GM19438 (cell line): ENCODE data around the gene PYGM.

Source experiments
- ATAC-seq: cut with Tn5 transposase; IDR thresholded peaks from one replicate; pipeline ENCODE4 v1.9.1; 2021; ENCODE audit warnings: low read depth; ENCODE audit not compliant: unreplicated experiment

The PYGM gene

DNA sequence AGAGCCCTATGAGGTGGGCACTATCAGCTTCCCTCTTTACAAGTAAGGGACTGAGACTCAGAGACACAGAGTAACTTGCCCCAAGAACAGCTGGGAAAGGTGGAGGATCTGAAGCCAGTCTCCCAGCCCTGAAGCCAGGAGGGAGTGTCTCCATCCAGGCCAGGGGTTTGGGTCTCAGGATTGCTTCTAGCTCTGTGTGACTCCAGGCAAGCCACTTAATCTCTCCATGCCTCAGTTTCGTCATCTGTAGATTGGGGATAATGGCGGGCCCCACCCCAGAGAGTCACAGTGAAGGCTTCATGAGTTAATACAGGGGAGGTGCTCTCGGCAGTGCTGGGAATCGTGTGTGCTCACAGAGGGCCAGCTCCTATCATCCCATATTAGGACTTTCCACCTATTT lies 32.7 kb upstream of the PYGM start:
- no peak for ATAC-seq

DNA sequence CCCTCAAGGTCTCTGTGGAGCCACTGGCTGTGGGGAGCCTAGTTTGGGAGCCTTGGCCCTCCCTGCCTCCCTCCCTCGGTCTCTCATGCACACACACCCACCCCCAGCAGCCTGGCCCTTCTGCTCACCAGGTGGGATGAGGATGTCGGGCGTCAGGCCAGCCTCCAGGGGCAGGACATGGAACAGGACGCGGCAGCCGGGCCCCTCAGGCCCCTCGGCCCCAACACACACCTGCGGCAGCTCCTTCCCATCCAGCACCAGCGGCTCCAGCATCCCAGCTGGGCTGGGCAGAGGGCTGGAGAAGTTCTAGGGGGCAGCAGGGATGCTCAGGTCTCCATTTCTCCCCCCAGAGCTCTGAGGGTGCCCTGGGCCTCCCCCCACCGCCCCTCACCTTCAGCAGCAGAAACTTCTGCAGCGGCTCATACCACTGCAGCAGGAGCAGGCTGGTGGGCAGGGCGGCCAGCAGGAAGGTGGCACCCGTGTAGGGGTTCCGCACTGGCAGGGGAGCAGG lies 32.1 kb upstream of the PYGM start:
- ATAC-seq = no peak

DNA sequence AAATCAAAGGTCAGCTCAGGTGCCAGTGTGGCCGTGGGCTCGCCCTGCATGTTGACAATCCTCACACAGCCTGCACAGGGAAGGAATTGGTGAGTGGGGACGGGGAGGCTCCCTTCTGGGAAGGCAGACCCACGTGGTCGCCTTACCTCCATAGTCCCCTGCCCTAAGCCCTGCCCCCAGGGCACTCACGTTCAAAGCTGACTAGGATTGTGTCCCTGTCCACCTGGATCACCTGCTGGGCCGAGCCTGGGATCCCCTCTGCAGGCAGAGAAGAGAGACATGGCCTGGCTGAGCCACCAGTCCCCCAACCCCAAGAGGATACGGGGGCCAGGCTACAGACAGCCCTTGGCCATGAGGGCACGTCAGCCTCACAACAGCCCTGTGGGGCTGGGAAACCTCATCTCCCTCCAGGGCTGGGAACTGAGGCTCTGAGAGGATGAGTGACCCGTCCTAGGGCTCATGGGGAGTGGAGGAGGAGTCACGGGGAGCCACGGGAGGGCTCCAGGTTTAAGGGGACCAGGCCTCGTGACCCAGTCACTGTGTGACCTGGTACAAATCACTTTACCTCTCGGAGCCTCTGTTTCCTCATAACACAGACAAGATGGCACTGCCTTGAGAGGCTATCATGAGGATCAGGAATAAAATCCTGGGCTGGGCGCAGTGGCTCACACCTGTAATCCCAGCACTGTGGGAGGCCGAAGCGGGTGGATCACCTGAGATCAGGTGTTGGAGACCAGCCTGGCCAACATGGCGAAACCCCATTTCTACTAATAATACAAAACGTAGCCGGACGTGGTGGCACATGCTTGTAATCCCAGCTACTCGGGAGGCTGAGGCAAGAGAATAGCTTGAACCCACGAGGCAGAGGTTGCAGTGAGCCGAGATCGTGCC lies 30.7 kb upstream of the PYGM start:
- ATAC-seq = no peak

DNA sequence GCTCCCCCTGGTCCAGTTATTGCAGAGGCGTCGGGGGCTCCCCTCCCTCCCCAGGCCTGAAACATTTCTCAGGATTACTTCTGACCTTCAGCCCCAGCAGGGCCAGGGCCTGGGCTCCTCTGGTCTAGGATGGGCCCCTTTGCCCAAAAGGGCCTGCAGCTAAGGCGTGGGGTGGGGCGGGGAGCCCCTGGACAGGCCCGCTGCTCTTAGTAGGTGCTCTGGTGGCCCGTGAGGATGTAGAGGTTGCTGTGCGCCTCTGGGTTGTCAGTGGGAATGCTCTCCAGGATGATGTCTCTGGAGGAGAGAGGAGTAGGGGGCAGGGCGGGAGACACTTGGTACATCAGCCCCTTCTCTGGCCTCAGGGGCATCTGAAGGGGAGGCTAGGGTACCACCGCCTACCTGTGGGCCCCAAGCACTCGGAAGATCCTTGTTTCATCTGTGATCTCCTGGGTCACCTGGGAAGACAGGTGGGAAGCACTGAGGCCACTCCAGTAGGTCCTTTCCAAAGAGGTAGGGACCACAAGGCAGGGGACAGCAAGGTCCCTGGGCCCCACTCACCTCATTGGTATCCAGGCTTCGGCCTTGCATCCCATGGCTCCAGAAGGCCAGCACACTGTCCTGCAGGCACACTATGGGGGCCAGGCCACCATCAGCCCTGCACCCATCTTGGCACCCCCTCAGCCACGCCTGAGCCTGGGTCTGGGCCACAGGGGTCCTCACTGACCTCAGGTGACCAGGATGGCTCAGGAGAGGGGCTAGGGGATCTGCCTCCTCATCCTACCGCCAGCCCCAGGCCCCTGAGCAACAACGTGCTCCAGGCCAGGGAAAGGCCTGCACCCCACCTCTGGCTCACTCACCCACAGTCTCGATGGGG lies 29.8 kb upstream of the PYGM start:
- no peak for ATAC-seq

DNA sequence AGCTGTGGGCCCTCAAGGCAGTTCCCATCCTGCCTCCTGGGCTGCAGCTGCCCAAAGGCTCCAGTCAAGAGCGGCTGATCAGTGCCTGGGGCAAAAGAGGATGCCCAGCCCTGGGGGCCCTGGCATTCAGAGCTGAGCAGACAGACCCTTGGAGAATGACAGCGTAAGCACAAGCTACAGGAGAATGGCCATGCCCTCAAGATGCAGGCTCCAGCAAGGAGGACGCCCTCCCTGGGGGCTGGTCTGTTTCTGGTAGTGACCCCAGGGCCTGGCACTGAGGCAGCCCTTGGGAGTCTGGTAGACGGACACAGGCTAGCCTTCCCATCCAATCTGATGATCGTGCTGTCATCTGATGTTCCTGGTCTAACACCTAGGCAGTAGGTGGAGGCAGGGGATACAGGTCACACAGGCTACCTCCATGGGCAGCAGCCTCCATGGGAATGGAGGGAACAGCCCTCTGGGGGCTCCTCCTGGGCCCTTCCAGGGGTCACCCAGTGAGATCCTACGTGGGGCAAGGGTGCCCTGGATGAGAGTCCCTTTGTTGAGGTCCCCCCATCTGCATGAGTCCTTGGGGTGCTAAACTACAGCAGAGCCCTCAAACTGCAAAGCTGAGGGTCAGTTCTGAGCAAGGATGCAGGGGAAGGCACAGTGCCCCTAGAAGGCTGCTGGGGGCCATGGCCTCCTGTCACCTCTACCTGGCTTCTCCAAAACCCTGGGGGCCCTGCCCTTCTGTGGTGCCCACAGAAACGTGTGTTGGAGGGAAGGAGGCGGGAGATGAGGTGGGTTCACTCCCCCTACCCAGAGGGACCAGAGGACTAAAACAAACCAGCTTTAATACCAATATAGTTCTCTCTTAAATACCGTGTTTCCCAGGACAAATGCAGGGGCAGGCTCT lies 28.8 kb upstream of the PYGM start:
- ATAC-seq = no peak

DNA sequence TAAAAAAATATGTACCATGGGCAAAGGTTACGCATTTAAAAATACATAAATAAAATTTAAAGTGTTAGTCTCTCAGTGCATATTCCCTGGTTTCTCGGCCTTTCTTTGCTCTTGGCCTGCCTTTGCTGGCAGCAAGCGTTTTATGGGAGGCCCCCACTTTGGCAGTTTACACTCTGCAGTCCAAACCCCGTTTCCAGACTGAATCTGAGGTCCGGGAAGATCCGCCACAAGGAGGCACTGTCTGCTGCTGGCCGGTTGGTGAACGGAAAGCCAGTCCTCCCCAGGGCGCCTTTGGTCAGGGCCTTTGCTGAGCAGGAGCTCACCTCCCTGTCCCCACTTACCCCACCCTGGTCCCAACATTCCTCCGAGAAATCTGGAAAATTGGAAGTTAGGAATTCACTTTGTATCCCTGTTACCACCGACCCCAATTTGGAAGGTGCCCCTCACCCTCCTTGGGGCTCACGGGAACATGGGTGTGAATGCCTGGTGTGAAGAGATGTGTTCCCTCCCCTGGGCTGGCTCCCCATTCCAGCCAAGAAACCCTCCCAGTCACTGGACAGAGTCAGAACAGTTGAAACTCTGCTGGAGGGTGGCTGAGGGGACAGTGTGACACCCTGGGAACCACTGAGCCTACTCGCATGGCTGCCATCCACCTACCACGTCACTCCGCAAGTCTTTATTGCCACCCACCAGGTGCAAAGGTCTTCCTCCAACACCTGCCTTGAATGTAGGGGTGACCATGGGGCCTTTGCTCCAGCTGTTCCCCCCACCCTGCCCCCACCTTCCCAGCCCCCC lies 27.9 kb upstream of the PYGM start:
- ATAC-seq = no peak

DNA sequence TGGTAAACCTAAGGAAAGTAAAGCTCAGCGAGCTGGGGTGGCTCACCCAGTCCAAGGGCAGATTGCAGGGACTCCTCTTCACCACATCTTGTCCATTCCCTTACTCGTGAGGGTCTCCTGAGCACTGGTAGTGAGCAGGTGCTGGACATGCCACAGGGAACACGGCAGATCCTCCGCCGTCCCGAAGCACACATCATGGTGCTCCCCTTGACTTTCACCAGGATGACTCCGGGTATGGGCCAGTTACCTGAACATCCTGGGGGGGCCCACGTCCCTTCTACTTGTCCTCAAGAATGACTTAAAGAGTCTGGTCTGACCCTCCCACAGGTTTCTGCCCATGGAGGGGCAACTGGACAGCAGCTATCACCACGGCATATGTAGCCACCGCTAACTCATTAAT lies 26.5 kb upstream of the PYGM start:
- no peak for ATAC-seq

DNA sequence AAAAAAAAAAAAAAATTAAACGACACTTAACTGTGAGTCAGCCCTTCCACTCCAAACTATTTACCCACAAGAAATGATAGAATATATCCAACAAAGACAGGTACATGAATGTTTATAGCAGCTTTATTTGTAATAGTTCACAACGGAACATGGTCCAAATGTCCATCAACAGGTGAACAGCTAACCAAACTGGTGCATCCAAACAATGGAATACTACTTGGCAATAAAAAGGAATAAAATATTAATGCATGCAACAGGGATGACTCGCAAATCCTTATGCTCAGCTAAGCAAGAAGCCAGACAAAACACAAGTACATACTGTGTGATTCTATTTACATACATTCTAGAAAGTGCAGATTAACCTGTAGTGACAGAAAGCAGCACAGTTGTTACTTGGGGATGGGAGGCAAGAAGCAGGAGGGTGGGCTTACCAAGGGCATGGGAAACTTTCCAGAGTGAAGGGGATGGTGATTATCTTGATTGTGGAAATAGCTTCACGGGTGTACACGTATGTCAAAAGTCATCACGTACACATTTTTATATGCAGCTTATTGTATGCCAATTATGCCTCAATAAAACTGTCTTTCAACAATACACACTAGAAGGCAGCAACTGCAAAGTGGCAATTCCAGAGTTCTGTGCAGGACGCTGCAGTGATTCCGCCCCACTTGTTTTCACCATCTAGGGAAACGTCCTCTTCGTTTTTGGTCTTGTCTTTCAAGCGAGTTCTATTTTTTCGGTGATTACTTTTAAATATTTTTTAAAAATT lies 25.2 kb upstream of the PYGM start:
- ATAC-seq = no peak

DNA sequence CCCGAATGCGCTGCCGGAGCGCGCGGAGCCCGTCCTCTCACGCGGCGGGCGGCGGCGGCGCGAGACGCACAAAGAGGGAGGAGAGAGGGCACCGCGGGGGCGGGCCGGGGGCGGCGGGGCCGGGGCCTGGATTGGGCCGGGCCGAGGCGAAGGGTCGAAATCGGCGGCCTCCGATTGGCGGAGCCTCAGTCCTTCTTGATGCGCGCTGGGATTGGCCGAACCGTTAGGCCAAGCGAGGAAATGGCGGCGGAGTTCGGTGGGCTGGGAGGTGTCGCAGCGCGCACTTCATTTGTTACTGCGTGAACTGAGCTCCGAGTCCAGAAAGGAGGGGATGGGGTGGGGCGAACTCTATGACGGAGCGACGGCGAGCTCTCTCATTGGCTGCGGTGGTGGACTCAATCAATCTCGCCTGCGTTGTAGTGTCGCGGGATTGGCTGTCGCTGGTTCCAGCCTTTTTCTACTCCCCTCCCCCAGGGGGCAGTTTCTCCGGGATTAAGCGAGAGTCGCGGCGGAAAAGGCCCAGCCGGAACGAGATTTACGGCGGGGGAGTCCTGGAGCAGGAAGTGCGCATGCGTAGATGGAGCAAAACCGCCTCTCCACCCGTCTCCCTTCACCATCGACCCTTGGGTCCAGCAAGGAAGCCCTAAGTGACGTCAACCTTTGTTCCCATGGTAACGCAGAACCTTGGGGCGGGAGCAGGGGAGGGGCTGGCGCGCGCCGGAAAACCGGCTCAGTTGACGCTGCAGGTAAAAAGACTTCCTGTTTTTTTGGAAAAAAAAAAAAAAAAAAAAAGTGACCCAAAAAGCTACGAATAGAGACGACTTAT lies 18.9 kb upstream of the PYGM start, which contains the start of gene SF1:
SF1 (minus strand) TSS at position 70 of the 826 bp plus-strand sequence. CDS start 150 bp downstream, outside the sequence.
- peak; percentile 84 for ATAC-seq

DNA sequence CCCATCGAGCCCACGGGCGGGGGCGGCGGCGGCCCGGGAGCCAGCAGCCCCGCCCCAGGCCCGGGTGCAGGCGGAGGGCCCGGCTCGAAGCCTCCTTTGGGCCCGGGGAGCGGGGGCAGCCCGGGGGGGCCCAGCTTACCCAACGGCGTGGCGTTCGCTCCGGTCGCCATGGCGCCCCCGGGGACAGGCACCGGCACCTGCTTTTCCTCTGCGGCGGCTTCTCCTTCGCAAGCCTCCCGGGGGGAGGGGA lies 18.4 kb upstream of the PYGM start:
- peak; percentile 10 for ATAC-seq

DNA sequence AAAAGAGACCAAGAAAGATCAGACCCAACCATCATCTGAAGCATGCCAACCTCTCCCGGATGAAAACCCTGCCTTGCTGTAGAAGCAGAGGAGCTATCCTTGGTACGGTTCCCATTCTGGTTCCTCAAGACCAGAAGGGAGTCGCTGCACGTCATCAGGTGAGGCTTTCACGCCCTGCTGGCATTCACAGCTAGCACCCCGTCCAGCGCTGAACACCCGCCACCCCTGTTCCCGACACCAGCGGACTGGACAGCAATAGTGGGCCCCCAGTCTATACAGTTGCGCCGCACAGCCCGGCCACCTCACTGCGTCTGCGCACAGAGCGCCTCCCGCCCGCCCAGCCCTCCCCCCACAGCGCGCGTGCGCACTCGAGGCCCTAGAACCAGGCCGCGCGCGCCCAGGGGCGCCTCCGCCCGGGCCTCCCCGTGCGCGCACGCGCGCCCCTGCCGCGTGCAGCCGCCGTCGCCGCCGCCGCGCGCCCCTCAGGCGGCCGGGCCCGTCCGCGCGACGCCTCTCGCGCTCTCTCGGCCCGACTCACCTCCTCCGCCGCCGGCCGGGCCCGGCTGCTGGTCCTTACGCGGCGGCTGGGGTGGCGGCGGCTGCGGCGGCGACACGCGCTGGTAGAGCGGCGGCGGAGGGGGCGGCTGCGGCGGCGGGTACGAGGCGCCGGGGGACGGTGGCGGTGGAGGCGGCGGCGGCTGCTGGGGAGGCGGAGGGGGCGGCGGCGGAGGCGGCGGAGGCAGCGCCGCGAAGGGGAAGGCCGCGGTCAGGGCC lies 17.9 kb upstream of the PYGM start:
- ATAC-seq = no peak

DNA sequence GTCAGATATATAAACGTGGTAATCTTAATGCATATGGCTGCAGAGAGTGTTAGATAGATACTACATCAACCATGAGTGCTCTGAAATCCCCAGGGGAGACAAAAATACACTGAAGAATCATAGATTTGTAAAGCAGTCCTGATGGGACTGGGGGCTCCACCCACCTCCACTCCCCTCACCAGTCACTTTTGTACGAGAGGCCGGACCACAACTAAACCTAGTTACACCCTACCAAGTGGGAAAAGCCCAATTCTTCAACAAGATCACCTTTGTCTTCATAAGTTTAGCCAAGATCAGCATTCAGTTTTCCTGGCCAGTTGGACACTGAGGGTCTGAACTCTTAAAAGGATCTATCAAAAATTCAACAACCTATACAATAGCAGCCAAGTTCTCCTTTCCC lies 17.1 kb upstream of the PYGM start:
- no peak for ATAC-seq

DNA sequence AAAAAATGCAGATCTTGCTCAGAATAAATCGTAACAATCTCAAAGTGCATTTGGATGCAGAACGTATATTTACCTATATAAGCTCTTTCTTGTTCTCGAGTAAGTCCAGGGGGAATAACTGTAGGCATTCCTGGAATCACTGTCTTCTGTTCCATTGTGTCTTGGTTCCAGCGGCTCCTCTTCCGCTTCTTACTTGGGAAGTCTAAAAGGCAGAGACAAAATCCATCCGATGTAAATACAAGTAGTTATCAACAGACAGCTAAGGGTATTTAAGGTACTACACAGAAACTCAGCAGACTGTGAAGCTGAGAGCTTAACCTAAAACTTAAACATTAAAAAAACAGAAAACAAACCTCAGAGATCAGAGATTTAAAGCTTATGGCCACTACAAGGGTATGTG lies 16.7 kb upstream of the PYGM start:
- ATAC-seq = no peak

DNA sequence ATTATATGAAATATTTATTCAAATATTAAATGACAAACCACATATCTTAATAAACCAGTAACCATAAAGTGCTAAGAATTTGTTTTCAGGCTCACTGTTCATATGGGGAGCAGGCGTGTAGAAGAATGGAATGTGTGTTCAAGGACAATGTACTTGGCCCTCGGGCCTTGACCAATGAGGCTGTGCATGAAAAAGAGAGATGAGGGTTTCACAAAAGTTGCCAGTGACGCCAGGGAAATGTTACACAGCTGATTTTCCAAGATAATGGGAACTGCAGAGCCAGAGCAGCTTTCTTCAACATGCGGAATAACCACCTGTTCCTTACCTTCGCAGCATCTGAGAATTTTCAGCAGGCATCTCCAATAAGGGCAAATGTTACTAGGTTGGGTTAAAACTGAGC lies 14.4 kb upstream of the PYGM start:
- ATAC-seq = no peak

DNA sequence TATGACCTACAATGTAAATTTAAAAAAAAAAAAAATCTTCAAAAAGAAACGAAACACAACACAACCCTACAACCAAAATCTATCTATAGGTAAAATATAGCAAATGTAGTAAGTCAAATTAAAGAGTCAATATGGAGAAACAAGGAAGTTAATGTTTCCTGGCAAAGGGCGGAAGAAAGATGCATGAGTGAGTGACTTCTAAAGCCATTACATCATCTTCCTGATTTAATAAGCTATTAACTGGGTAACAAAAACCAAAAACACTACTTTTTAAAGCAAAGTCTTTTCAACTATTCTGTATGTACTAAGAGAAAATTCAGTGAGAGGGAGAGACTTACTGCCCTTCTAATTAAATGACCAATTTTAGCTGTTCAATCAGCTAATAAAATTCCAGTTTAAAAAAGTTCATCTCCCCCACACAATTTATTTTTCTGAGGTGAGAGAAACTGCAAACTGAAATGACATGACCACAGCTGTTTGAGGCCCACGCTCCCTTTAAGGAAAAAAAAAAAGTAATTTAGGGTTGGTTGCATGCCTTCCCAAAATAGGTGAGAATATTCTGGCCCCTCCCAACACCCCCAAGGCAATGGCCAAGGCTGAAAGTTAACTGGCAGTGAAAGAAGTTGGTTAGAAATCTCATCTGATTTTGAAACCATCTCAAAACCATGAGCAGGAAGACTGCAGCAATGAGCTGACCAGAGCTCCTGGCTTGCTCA lies 12.7 kb upstream of the PYGM start:
- no peak for ATAC-seq

DNA sequence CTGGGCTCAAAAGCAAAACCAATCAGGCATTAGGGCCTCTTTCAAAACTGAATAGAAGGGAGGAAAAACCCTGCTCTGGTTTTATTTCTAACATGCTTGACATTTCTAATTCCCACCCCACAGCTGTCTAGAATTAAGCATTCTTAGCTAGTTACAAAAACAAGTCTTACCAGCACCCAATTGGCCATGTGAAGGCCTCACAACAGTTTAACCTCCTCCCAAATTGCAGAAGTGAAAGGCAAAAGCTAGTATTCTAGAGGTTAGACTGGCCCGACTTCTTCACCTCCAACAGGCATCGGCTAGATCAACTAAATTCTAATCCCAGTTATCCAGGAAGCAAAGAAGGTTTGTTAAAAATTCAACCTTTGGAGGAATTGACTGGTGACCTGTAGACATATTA lies 12.1 kb upstream of the PYGM start:
- no peak for ATAC-seq

DNA sequence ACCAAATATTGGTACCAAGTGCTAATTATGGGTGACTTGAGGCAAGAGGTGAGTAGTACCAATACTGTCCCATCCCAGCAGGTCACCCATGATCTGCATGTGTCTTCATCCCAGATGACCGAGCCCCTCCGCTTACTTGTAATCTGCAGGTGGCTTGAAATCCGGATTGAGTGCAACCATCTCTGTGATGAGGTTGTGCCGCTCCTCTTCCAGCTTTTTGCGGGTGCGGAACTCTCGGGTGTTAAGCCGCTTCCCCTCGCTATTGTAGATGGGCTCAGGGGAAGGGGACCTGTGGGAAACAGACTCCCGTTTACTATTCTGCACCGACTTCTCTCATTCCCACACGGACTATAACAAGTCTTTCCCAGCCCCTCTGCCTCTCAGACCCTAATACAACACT lies 10.3 kb upstream of the PYGM start:
- ATAC-seq = no peak
